ENCODE results near the gene MPP2.

DNA sequence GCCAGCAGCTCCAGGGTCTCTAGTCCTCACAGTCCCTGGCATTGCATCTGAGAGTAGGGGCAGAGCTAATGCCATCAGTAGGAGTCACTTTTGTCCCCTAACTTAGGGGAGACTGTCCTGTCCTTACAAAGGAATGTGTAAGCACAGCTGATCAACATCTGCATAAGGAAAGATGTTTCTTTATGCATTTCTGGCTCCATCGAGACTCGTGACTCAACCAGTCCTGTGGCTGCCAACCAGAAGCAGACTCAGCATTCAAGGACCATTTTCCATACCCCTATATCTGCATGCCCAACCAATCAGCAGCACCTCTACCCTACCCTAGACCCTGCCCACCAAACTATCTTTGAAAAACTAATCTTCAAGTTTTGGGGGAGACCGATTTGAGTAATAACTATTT, 8.2 kb upstream of the MPP2 start:
- TF ChIP-seq, protein P1, sequence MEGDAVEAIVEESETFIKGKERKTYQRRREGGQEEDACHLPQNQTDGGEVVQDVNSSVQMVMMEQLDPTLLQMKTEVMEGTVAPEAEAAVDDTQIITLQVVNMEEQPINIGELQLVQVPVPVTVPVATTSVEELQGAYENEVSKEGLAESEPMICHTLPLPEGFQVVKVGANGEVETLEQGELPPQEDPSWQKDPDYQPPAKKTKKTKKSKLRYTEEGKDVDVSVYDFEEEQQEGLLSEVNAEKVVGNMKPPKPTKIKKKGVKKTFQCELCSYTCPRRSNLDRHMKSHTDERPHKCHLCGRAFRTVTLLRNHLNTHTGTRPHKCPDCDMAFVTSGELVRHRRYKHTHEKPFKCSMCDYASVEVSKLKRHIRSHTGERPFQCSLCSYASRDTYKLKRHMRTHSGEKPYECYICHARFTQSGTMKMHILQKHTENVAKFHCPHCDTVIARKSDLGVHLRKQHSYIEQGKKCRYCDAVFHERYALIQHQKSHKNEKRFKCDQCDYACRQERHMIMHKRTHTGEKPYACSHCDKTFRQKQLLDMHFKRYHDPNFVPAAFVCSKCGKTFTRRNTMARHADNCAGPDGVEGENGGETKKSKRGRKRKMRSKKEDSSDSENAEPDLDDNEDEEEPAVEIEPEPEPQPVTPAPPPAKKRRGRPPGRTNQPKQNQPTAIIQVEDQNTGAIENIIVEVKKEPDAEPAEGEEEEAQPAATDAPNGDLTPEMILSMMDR (conservative IDR thresholded peaks at IDR 0.05; ENCODE audit: low read length): no peak
- TF ChIP-seq EZH2phosphoT487 (IDR thresholded peaks at IDR 0.05; ENCODE audit: borderline replicate concordance): no peak

Measured in Loucy (cell line).